COR-L47 (cell line): ENCODE data around the gene ASB14.
"Not testable (repeated sequence)": the region's sequence is repeated elsewhere in the genome, so short reads cannot be mapped to it uniquely, and the experiment has no call there.

Experiments
- DNase-seq: peaks from one replicate; lab custom pipeline; 2025; lab: John Stamatoyannopoulos, UW

The ASB14 gene

GRCh38 chr3:57292159-57292896 is at the start of gene ASB14:
Gene ASB14 (minus strand): TSS chr3:57292685. CDS start chr3:57292033, 652 bp downstream.
- DNase-seq = no peak

GRCh38 chr3:57339071-57339642 is 46.7 kb upstream of the ASB14 start:
- not testable (repeated sequence) for DNase-seq

- DNase-seq = not testable (repeated sequence)
Observed at GRCh38 chr3:57338272-57339070, 46.0 kb upstream of the ASB14 start.

GRCh38 chr3:57335283-57335938 is 42.9 kb upstream of the ASB14 start:
- no peak for DNase-seq

GRCh38 chr3:57331078-57331610 is 38.7 kb upstream of the ASB14 start:
- peak; percentile 47 for DNase-seq

- not testable (repeated sequence) for DNase-seq
Observed at GRCh38 chr3:57326498-57326897, 34.0 kb upstream of the ASB14 start.

- no peak for DNase-seq
Observed at GRCh38 chr3:57314204-57314603, 21.7 kb upstream of the ASB14 start.

GRCh38 chr3:57309769-57310360 is 17.4 kb upstream of the ASB14 start:
- no peak for DNase-seq

- DNase-seq = not testable (repeated sequence)
Observed at GRCh38 chr3:57303520-57303919, 11.0 kb upstream of the ASB14 start.

GRCh38 chr3:57298041-57298440 is 5.6 kb upstream of the ASB14 start:
- DNase-seq = no peak

GRCh38 chr3:57292897-57293526 is 527 bp upstream of the ASB14 start:
- no peak for DNase-seq

- no peak for DNase-seq
Observed at GRCh38 chr3:57288403-57288802, 4.1 kb downstream of the ASB14 start.

GRCh38 chr3:57287205-57287604 is 5.3 kb downstream of the ASB14 start:
- DNase-seq = no peak

GRCh38 chr3:57283334-57283733 is 9.2 kb downstream of the ASB14 start:
- no peak for DNase-seq

- DNase-seq = no peak
Observed at GRCh38 chr3:57281715-57282114, 10.8 kb downstream of the ASB14 start.

- DNase-seq = no peak
Observed at GRCh38 chr3:57279685-57280084, 12.8 kb downstream of the ASB14 start.

- no peak for DNase-seq
Observed at GRCh38 chr3:57278237-57278636, 14.2 kb downstream of the ASB14 start.

- no peak for DNase-seq
Observed at GRCh38 chr3:57275393-57275792, 17.1 kb downstream of the ASB14 start.

GRCh38 chr3:57274845-57275244 is 17.6 kb downstream of the ASB14 start:
- no peak for DNase-seq

GRCh38 chr3:57268416-57268815 is 24.1 kb downstream of the ASB14 start:
- no peak for DNase-seq

GRCh38 chr3:57261929-57262328 is 30.6 kb downstream of the ASB14 start:
- no peak for DNase-seq
